GM18909 (cell line): ENCODE results near the gene TTLL13.
"Not testable (repeated sequence)": the region's sequence is repeated elsewhere in the genome, so short reads cannot be mapped to it uniquely, and the experiment has no call there.

ENCODE experiments used
- ATAC-seq: cut with Tn5 transposase; IDR thresholded peaks from one replicate; pipeline ENCODE4 v1.9.1; 2021; ENCODE audit warnings: mild to moderate bottlenecking; ENCODE audit not compliant: unreplicated experiment, poor library complexity

TTLL13 gene

GRCh38 chr15:90234096-90234988, 15.0 kb upstream of the TTLL13 start, which contains the start of gene GDPGP1:
Gene GDPGP1, plus strand, starts transcription at chr15:90234209. Its CDS starts 6,700 bp downstream, at chr15:90240909.
- peak; percentile 80 for ATAC-seq

GRCh38 chr15:90239371-90239770, 10.0 kb upstream of the TTLL13 start:
- ATAC-seq: no peak

- ATAC-seq: no peak
Measured at GRCh38 chr15:90240856-90241255, 8.5 kb upstream of the TTLL13 start.

- no peak for ATAC-seq
Measured at GRCh38 chr15:90241343-90242192, 7.8 kb upstream of the TTLL13 start.

GRCh38 chr15:90243943-90244639, 5.3 kb upstream of the TTLL13 start:
- no peak for ATAC-seq

- ATAC-seq: no peak
Measured at GRCh38 chr15:90248789-90249202, 560 bp upstream of the TTLL13 start.

GRCh38 chr15:90257776-90258175, 8.4 kb downstream of the TTLL13 start:
- no peak for ATAC-seq

GRCh38 chr15:90259524-90259923, 10.2 kb downstream of the TTLL13 start:
- peak; percentile 77 for ATAC-seq

GRCh38 chr15:90260731-90261130, 11.4 kb downstream of the TTLL13 start:
- not testable (repeated sequence) for ATAC-seq

- ATAC-seq: no peak
Measured at GRCh38 chr15:90261811-90262210, 12.5 kb downstream of the TTLL13 start.

- no peak for ATAC-seq
Measured at GRCh38 chr15:90262426-90262825, 13.1 kb downstream of the TTLL13 start.

GRCh38 chr15:90264671-90265070, 15.3 kb downstream of the TTLL13 start:
- ATAC-seq: no peak

GRCh38 chr15:90265271-90266060, 16.1 kb downstream of the TTLL13 start, which contains the start of gene NGRN:
Gene NGRN, plus strand, starts transcription at chr15:90265672. Its CDS starts 41 bp downstream, at chr15:90265713.
- peak; percentile 91 for ATAC-seq

- ATAC-seq: no peak
Measured at GRCh38 chr15:90266061-90266431, 16.7 kb downstream of the TTLL13 start.

GRCh38 chr15:90266485-90266884, 17.1 kb downstream of the TTLL13 start:
- no peak for ATAC-seq

GRCh38 chr15:90268415-90268814, 19.1 kb downstream of the TTLL13 start:
- ATAC-seq: no peak

GRCh38 chr15:90270502-90271150, 21.3 kb downstream of the TTLL13 start:
- no peak for ATAC-seq

- ATAC-seq: no peak
Measured at GRCh38 chr15:90271459-90272166, 22.3 kb downstream of the TTLL13 start.
